Activated naive CD4-positive, alpha-beta T cell treated with anti-CD3 and anti-CD28 coated beads, Interleukin-2, amount 10 ng/mL, durations not matched to agents 7 days and 5 days (primary cell): ENCODE measurements around the gene GRHL1.
"Not testable (repeated sequence)": the region's sequence is repeated elsewhere in the genome, so short reads cannot be mapped to it uniquely, and the experiment has no call there.

Experiments
- CTCF ChIA-PET: fragments of 350-600 bp; sonication (Branson Sonifier 250); formaldehyde crosslinking; loops from one replicate; lab custom pipeline; 2021; ENCODE audit warnings: antibody characterized with exemption; lab: Charles Lee
- DNase-seq: peaks from one replicate; pipeline ENCODE4 v3.0.0-alpha.2; 2020
- H3K27ac Mint-ChIP-seq: one replicate; pipeline ENCODE4 v1.8.0; 2021; ENCODE audit warnings: mild to moderate bottlenecking, moderate library complexity, mixed read lengths
- H3K27me3 Mint-ChIP-seq: one replicate; pipeline ENCODE4 v1.8.0; 2021; ENCODE audit warnings: mild to moderate bottlenecking, mixed read lengths
- H3K36me3 Mint-ChIP-seq: one replicate; pipeline ENCODE4 v1.8.0; 2021; ENCODE audit warnings: mixed read lengths
- H3K4me1 Mint-ChIP-seq: one replicate; pipeline ENCODE4 v1.8.0; 2021; ENCODE audit warnings: mixed read lengths
- H3K4me3 Mint-ChIP-seq: one replicate; pipeline ENCODE4 v1.8.0; 2021; ENCODE audit warnings: mild to moderate bottlenecking, moderate library complexity, mixed read lengths
- H3K9me3 Mint-ChIP-seq: one replicate; pipeline ENCODE4 v1.8.0; 2021; ENCODE audit warnings: mixed read lengths

The GRHL1 gene

DNA sequence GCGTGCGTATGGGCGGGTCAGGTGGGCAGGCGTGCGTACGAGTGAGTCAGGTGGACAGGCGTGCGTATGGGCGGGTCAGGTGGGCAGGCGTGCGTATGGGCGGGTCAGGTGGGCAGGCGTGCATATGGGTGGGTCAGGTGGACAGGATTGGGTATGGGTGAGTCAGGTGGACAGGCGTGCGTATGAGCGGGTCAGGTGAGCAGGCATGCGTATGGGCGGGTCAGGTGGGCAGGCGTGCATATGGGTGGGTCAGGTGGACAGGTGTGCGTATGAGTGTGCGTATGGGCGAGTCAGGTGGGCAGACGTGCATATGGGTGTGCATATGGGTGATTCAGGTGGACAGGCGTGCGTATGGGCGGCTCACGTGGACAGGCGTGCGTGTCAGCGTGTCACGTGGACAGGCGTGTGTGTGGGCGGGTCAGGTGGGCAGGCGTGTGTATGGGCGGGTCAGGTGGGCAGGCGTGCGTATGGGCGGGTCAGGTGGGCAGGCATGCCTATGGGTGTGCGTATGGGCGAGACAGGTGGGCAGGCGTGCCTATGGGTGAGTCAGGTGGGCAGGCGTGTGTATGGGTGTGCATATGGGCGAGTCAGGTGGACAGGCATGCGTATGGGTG is 64.0 kb downstream of the GRHL1 start:
- H3K36me3 Mint-ChIP-seq, DNase-seq, H3K4me1 Mint-ChIP-seq, H3K4me3 Mint-ChIP-seq, H3K9me3 Mint-ChIP-seq, CTCF ChIA-PET, H3K27ac Mint-ChIP-seq: not testable (repeated sequence)
- H3K27me3 Mint-ChIP-seq, result peaks cover 23% of the 10 kb centered on the region

DNA sequence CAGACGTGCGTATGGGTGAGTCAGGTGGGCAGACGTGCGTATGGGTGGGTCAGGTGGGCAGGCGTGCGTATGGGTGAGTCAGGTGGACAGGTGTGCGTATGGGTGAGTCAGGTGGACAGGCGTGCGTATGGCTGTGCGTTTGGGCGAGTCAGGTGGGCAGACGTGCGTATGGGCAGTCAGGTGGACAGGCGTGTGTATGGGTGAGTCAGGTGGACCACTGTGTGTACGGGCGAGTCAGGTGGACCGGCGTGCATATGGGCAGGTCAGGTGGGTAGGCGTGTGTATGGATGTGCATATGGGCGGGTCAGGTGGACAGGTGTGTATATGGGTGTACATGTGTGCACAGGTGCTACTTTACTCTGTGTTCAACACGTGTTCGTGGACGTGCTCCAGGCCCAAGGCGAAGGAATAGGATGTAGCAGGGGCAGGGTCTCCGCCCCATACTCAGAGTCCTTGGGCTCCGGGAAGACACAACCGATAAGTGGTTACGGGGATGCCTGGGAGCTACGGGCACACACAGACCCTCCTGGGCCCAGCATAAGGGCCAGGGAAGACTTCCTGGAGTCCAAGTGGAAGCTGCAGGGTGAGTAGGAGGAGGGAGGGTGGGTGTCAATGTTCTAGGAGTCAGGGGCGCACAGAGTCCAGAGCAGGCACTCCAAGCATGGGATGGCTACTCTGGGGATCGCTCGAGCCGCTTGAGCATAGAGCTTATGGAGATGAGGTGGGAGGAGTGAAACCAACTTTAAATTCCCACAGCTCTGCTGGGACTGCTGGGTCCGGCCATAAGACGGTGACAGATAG is 64.7 kb downstream of the GRHL1 start:
- Mint-ChIP-seq H3K27me3 (peaks cover 26% of the 10 kb centered on the region), H3K9me3 (peaks cover 4% of the 10 kb centered on the region), H3K4me3 (no peak overlapping the region), H3K27ac (no peak overlapping the region), H3K36me3 (no peaks in the 10 kb centered on the region), H3K4me1 (no peaks in the 10 kb centered on the region)
- CTCF ChIA-PET, result interaction anchor here (1.6 kb wide), 1 partner anchor 32 kb away, joined by 4 read pairs; no protein-coding TSS in a partner anchor
- DNase-seq, result no peak

DNA sequence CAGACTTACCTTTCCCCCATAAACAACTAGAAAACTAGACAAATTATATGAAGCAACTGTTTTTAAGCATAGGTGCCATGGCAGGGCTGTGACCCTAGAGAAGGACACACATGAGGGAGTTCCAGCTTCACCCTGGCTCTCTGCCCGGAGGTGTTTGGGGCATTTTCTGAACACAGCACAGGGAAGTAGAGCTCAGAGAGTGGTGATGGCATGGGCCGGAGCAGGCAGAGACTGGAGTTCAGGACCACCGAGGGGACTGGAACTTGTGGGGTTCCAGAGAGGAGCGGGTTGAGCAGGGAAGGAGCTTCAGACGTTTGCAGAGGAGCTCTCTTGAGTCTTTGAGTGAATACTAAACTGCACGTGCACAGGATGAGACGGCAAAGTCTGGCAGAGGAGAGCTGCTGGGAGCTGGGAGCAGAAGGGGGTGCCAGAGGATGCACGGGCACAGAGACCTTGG is 65.3 kb downstream of the GRHL1 start:
- Mint-ChIP-seq H3K27me3 (peaks cover 30% of the 10 kb centered on the region), H3K4me1 (no peaks in the 10 kb centered on the region), H3K27ac (no peak overlapping the region), H3K9me3 (peaks cover 4% of the 10 kb centered on the region), H3K36me3 (no peaks in the 10 kb centered on the region), H3K4me3 (no peak overlapping the region)
- DNase-seq, result no peak
- CTCF ChIA-PET, result interaction anchor here (1.6 kb wide), 1 partner anchor 32 kb away, joined by 4 read pairs; no protein-coding TSS in a partner anchor

DNA sequence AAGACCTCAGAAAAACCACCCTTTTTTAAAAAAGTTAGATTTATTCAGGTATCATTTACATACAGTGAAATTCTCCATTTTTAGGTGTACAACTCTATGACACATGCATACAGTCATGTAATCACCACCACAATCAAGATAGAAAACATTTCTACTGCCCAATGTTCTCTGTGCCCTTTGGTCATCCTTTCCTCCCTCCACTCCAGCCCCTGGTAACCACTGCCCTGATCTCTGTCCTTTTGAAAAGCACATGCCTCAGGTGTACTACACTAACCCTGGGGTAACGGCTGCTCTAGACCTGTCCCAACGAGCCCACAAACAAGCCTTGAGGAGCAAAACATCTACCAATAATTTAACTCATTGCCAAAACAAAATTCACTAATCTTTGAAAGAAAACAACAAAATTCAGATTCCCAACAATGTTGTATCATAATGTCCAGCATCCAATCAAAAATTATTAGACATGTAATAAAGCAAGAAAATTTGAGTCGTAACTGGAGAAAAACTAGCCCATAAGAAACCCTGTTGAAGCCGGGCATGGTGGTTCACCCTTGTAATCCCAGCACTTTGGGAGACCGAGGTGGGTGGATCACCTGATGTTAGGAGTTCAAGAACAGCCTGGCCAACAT is 65.9 kb downstream of the GRHL1 start:
- Mint-ChIP-seq H3K4me1 (no peaks in the 10 kb centered on the region), H3K4me3 (no peak overlapping the region), H3K27me3 (peaks cover 31% of the 10 kb centered on the region), H3K36me3 (no peaks in the 10 kb centered on the region), H3K9me3 (peaks cover 4% of the 10 kb centered on the region), H3K27ac (no peak overlapping the region)
- no peak for DNase-seq
- CTCF ChIA-PET, result interaction anchor here (1.6 kb wide), 1 partner anchor 33 kb away, joined by 4 read pairs; no protein-coding TSS in a partner anchor

DNA sequence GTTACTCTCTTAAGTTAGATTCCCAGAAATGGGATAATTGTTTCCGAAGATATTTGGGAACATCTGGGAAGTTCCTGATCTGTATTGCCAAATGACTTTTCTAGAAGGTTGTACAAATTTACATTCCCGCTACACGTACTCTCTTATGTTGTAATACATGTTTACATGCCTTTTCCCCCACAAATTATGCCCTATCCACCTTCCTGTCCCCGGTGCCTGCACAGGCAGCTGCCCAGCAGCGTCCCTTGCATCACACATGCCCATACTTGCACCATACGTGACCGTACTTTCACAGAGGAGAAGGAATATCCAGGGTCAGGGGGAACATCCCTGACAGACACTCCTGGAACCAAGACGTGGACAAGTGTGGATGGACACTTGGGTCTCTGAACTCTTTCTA is 67.7 kb downstream of the GRHL1 start:
- Mint-ChIP-seq H3K4me1 (no peaks in the 10 kb centered on the region), H3K27me3 (peaks cover 45% of the 10 kb centered on the region), H3K4me3 (no peak overlapping the region), H3K27ac (no peak overlapping the region), H3K36me3 (no peaks in the 10 kb centered on the region), H3K9me3 (peaks cover 4% of the 10 kb centered on the region)
- CTCF ChIA-PET, result interaction anchor here (0.9 to 1.4 kb wide), 2 partner anchors 19 to 206 kb away, joined by 3 read pairs; no protein-coding TSS in a partner anchor
- DNase-seq, result no peak

DNA sequence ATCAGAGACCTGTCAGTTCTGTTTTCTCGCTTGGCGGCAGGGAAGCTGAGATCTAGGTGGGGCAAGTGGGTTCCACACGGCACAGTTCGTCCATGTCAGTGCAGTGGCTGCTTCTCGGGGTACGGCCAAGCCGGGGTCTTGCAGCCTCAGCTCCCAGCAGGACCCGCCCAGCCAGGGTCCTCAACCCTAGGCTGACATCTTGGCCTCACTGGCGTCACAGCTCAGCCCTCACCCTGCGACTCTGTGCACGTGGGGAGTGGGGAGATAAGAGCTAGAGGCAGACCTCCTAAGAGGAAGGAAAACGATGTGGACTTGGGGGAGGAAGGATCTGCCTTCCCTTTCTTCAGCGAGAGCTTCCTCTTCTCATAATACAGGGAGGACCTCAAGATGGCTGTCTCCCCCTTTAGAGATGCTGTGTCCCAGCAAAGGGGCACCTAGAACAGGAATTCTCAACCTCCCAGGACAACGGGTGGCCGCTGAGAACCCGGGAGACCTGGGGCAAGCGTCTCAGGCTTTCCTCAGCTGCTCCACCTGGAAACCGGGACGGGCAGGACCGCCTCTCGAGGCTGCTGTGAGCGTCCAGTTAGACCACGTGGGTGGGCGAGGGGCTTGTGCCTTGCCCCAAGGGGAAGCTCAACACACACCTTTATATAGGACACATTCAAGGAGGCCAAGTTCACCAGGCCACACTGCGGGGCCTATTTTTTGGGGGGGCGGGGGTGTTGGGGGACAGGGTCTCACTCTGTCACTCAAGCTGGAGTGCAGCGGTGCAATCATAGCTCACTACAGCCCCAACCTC is 68.3 kb downstream of the GRHL1 start:
- Mint-ChIP-seq H3K27me3 (peaks cover 45% of the 10 kb centered on the region), H3K36me3 (no peaks in the 10 kb centered on the region), H3K9me3 (peaks cover 4% of the 10 kb centered on the region), H3K4me3 (no peak overlapping the region), H3K4me1 (no peaks in the 10 kb centered on the region), H3K27ac (no peak overlapping the region)
- no peak for DNase-seq
- CTCF ChIA-PET, result interaction anchor here (1.4 kb wide), 1 partner anchor 206 kb away, joined by 3 read pairs; no protein-coding TSS in a partner anchor

DNA sequence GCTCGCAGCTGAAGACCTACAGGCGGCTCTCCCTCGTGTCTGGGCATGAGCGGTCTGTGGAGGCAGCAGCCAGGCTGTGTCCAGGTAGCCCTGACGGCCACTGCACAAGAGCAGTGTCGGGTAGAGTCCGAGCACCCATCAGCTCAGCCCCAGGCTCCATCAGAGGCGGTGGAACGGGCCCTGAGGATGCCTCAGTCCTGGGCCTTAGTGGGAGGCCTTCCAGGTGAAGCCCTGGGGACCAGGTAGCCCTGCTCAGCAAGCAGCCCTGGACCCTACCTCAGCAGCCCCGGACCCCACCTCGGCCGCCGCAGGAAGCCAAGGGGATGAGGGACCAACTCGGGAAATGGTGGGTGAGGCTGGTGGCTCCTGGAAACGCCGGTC is 70.5 kb downstream of the GRHL1 start:
- no peak for DNase-seq
- peaks cover 52% of the 10 kb centered on the region for H3K27me3 Mint-ChIP-seq
- CTCF ChIA-PET, result no interaction called here
- H3K9me3 Mint-ChIP-seq, result peaks cover 4% of the 10 kb centered on the region
- no peak overlapping the region for H3K27ac Mint-ChIP-seq
- no peaks in the 10 kb centered on the region for H3K36me3 Mint-ChIP-seq
- H3K4me1 Mint-ChIP-seq, result no peaks in the 10 kb centered on the region
- no peak overlapping the region for H3K4me3 Mint-ChIP-seq

DNA sequence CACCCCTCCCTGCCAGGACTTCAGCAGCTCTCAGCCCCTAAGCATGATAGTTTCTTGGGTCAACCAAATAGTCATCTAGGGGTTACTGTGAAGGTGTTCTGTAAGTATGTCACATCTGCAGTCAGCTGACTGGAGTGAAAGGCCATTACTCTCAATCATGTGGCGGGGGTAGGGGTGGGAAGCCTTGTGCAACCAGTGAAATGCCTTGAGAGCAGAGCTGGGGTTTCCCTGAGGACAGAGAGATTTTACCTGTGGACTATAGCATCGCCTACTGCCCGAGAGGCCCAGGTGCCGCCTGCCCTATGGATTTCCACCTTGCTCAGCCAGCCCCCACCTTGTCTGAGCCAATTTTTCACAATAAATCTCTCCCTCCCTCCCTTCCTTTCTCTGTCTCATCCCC is 71.0 kb downstream of the GRHL1 start:
- Mint-ChIP-seq H3K36me3 (no peaks in the 10 kb centered on the region), H3K9me3 (peaks cover under 1% of the 10 kb centered on the region), H3K4me1 (peaks cover 1% of the 10 kb centered on the region), H3K27me3 (peaks cover 52% of the 10 kb centered on the region), H3K27ac (no peak overlapping the region), H3K4me3 (no peak overlapping the region)
- no peak for DNase-seq
- CTCF ChIA-PET, result no interaction called here

DNA sequence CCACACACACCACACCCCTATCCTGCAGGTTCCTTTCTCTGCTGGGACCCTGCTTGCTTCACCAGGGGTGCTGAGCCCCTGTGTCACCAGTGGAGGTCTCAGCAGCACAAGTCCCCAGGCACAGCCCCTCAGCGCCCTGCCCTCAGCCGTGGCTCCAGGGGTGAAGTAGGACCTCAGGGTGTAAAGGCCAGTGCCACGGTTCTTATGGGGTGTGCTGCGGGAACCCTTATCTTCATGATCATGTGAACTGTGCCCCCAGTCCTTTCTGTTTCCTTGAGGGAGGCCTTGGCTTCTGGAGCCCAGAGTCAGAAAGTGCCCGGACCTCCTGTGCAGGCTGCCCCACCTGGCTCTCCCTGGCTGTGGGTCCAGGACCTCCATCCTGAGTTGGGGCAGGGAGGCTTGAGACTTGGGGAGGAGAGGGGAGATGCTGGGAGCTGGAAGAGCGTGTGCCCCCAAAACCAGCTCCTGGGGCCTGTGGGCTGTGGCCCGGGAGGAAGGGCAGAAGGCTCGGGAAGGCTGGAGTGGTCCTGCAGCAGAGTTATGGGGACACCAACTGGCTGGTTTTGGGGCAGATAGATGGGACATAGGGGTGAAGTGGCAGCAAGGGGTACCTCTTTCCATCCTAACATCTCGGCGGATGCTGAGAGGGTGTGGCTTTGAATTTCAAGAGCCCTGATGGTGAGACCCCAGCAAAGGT is 71.6 kb downstream of the GRHL1 start:
- peaks cover 3% of the 10 kb centered on the region for H3K4me1 Mint-ChIP-seq
- DNase-seq, result no peak
- CTCF ChIA-PET, result no interaction called here
- no peak overlapping the region for H3K4me3 Mint-ChIP-seq
- no peaks in the 10 kb centered on the region for H3K9me3 Mint-ChIP-seq
- peaks cover 51% of the 10 kb centered on the region for H3K27me3 Mint-ChIP-seq
- H3K36me3 Mint-ChIP-seq, result no peaks in the 10 kb centered on the region
- no peak overlapping the region for H3K27ac Mint-ChIP-seq

DNA sequence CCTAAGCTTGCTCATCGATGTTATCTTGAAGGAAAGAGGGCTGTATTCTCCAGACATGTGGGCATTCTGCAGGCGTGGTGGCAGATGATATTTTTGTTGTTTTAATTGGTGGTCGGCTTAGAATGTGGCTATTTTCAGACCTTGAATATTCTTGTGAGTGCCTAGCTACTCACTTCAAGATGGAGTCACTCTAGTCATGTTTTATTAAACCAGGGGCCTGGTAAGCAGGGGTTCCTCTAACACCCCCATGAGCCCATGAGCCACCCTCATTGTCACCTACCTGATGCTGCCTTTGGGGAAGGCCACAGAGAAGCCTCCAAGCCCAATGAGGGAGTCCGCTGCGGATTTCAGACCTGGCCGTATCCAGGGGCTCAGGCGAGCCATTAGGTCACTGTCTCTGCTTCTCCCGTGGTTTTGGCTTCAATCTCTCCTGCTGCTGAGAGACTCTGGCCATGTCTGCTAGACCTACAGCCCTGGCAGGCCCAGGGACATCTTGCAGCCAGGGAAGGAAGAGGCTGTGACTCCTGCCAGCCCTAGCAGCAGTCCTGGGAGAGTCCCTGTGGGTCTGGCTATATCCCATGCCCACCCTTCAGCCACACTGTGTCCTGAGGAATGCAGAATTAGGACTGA is 75.6 kb downstream of the GRHL1 start:
- peaks cover 34% of the 10 kb centered on the region for H3K4me1 Mint-ChIP-seq
- H3K4me3 Mint-ChIP-seq, result no peak overlapping the region
- H3K27me3 Mint-ChIP-seq, result peaks cover 25% of the 10 kb centered on the region
- CTCF ChIA-PET, result interaction anchor here (1.6 kb wide), 1 partner anchor 70 kb away, joined by 4 read pairs; no protein-coding TSS in a partner anchor
- peak overlapping the region; percentile 42 for H3K27ac Mint-ChIP-seq
- no peak for DNase-seq
- H3K9me3 Mint-ChIP-seq, result no peaks in the 10 kb centered on the region
- no peaks in the 10 kb centered on the region for H3K36me3 Mint-ChIP-seq

DNA sequence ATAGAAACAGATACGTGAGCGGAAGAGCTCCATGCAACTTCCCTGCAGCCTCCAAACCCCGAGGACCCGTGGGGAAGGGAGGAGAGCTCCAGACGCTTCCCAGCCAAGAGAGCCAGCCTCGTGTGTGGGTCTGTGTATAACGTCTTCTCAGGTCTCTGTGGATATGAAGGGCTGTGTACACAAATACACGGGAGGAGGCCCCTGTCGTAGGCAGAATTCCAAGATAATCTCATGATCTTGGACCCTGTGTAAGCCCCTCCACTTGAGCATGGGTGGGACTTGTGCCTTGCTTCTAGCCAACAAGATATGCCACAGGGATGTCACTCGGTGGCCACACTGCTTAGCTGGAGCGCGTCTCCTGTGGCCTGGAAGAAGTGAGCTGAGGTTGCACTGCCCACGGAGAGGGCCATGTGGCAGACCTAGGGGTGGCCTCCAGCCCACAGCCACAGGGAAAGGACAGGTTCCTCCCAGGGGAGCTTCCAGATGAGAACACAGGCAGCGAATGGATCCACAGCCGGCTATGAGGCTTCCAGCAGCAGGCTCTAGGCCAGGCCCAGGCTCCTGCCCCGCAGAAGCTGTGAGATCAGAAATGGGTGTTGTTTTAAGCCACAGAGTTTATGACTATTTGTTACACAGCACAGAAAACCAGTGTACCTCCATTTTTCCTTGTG is 76.3 kb downstream of the GRHL1 start:
- peak overlapping the region; percentile 42 for H3K27ac Mint-ChIP-seq
- peaks cover 34% of the 10 kb centered on the region for H3K4me1 Mint-ChIP-seq
- H3K4me3 Mint-ChIP-seq, result no peak overlapping the region
- H3K27me3 Mint-ChIP-seq, result peaks cover 31% of the 10 kb centered on the region
- CTCF ChIA-PET, result interaction anchor here (1.6 to 2.2 kb wide), 3 partner anchors 44 to 228 kb away, joined by 4 to 16 read pairs (median 5); no protein-coding TSS in a partner anchor
- no peaks in the 10 kb centered on the region for H3K9me3 Mint-ChIP-seq
- H3K36me3 Mint-ChIP-seq, result no peaks in the 10 kb centered on the region
- DNase-seq, result no peak

DNA sequence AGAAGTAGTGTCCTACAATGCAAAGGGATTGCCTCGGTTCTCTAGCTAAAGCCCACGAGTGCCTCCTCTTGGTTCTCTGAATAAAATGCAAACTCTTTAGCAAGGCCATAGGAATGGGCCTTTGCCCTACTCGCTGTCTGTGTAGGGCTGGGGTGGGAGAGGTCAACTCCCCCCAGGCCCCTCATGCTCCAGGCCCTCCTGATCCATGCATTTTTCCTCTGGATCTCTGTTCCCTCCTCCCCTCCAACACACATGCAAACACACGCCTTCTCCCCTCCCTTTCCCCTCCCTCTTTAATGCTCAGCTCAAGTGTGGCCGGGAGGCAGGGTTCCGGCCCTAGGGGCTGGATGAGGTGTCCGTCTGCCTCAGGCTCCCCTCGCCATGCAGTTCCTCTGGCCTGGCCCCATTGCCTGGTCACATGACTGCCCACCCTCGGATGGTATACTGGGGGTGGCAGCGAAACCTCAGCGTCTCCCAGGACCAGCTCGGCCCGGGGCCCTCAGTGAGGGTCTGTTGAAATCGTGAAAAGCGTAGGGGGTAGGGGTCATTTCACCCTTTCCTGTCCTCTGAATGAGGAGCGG is 77.0 kb downstream of the GRHL1 start:
- H3K27ac Mint-ChIP-seq, result peak overlapping the region; percentile 87

More for the DNA sequence above, 77.0 kb downstream of the GRHL1 start:
- no peak for DNase-seq
- peaks cover 30% of the 10 kb centered on the region for H3K27me3 Mint-ChIP-seq
- H3K36me3 Mint-ChIP-seq, result no peaks in the 10 kb centered on the region
- H3K4me3 Mint-ChIP-seq, result peak overlapping the region; percentile 64
- no peaks in the 10 kb centered on the region for H3K9me3 Mint-ChIP-seq
- CTCF ChIA-PET, result interaction anchor here (1.0 to 2.2 kb wide), 5 partner anchors 45 to 258 kb away, joined by 4 to 16 read pairs (median 5); no protein-coding TSS in a partner anchor
- H3K4me1 Mint-ChIP-seq, result peaks cover 34% of the 10 kb centered on the region
